HG03060 (cell line): ENCODE results near the gene DGKH.
"Not testable (repeated sequence)": the region's sequence is repeated elsewhere in the genome, so short reads cannot be mapped to it uniquely, and the experiment has no call there.

ENCODE experiments used
- ATAC-seq: cut with Tn5 transposase; IDR thresholded peaks from one replicate; pipeline ENCODE4 v1.9.1; 2021; ENCODE audit warnings: low read depth, moderate number of reproducible peaks; ENCODE audit not compliant: unreplicated experiment

DGKH gene

GRCh38 chr13:42108217-42108616 lies 59.8 kb downstream of the DGKH start:
- ATAC-seq, result no peak

- no peak for ATAC-seq
Observed at GRCh38 chr13:42109957-42110356, 61.5 kb downstream of the DGKH start.

- no peak for ATAC-seq
Observed at GRCh38 chr13:42110410-42111155, 62.1 kb downstream of the DGKH start.

GRCh38 chr13:42112864-42113263 lies 64.4 kb downstream of the DGKH start:
- no peak for ATAC-seq

GRCh38 chr13:42113478-42113877 lies 65.0 kb downstream of the DGKH start:
- ATAC-seq, result no peak

GRCh38 chr13:42114278-42114677 lies 65.8 kb downstream of the DGKH start:
- no peak for ATAC-seq

- no peak for ATAC-seq
Observed at GRCh38 chr13:42114912-42115311, 66.5 kb downstream of the DGKH start.

- ATAC-seq, result no peak
Observed at GRCh38 chr13:42116225-42116624, 67.8 kb downstream of the DGKH start.

- no peak for ATAC-seq
Observed at GRCh38 chr13:42119041-42119440, 70.6 kb downstream of the DGKH start.

GRCh38 chr13:42119875-42120274 lies 71.4 kb downstream of the DGKH start:
- no peak for ATAC-seq

- no peak for ATAC-seq
Observed at GRCh38 chr13:42123600-42123999, 75.2 kb downstream of the DGKH start.

GRCh38 chr13:42125046-42125445 lies 76.6 kb downstream of the DGKH start:
- ATAC-seq, result no peak

- no peak for ATAC-seq
Observed at GRCh38 chr13:42127047-42127446, 78.6 kb downstream of the DGKH start.

GRCh38 chr13:42129033-42129432 lies 80.6 kb downstream of the DGKH start:
- no peak for ATAC-seq

GRCh38 chr13:42136518-42136917 lies 88.1 kb downstream of the DGKH start:
- no peak for ATAC-seq

GRCh38 chr13:42137856-42138537 lies 89.5 kb downstream of the DGKH start:
- ATAC-seq, result no peak

GRCh38 chr13:42140494-42140893 lies 92.0 kb downstream of the DGKH start:
- no peak for ATAC-seq

GRCh38 chr13:42141052-42141451 lies 92.6 kb downstream of the DGKH start:
- not testable (repeated sequence) for ATAC-seq

GRCh38 chr13:42146359-42146758 lies 97.9 kb downstream of the DGKH start:
- no peak for ATAC-seq

- ATAC-seq, result no peak
Observed at GRCh38 chr13:42148538-42148937, 100.1 kb downstream of the DGKH start.

GRCh38 chr13:42149136-42149535 lies 100.7 kb downstream of the DGKH start:
- ATAC-seq, result no peak

- no peak for ATAC-seq
Observed at GRCh38 chr13:42151781-42152180, 103.3 kb downstream of the DGKH start.
